Subcutaneous adipose tissue (tissue), 4 donors: Measurements from ENCODE around the gene PLEKHO2. TPM values are rescaled to one million over a fixed set of nuclear protein-coding genes. Genes with fewer than 3 reads are reported as not detected.

Experiments
- CTCF ChIP-seq: fragments of 450-650 bp; IDR thresholded peaks from one replicate; pipeline ENCODE4 v1.5.1; 2016; ENCODE audit warnings: low read depth, mild to moderate bottlenecking, control low read depth, antibody characterized with exemption, moderate library complexity
- total RNA-seq, 4 donors: library from RNA; depleted of rRNA; stranded (reverse); fragments of >200 nt; gene quantifications; one replicate each; pipeline ENCODE4 v1.1.0, GENCODE V29; 2016

PLEKHO2 gene
- total RNA-seq = 10 to 100 TPM; 31.3 to 54.7 (median 36.5) TPM

GRCh38 chr15:64841344-64842095 lies at the start of gene PLEKHO2:
Gene PLEKHO2, plus strand, starts transcription at chr15:64841915. Its CDS starts 102 bp downstream, at chr15:64842017.
- no peak for TF ChIP-seq CTCF

- TF ChIP-seq CTCF = no peak
These were observed 49.4 kb upstream of the PLEKHO2 start for GRCh38 chr15:64792282-64792681.

GRCh38 chr15:64800476-64800875 lies 41.2 kb upstream of the PLEKHO2 start:
- TF ChIP-seq CTCF = no peak

- no peak for TF ChIP-seq CTCF
These were observed 38.2 kb upstream of the PLEKHO2 start for GRCh38 chr15:64803526-64803925.

- no peak for TF ChIP-seq CTCF
These were observed 37.1 kb upstream of the PLEKHO2 start for GRCh38 chr15:64804619-64805018.

- TF ChIP-seq CTCF = no peak
These were observed 35.2 kb upstream of the PLEKHO2 start for GRCh38 chr15:64806509-64806908.

- TF ChIP-seq CTCF = no peak
These were observed 34.5 kb upstream of the PLEKHO2 start for GRCh38 chr15:64807051-64807749.
